WI38 (cell line): ENCODE data around the gene MAPK11.

Experiments used
- H3K4me3 ChIP-seq: 2 replicates; pipeline ENCODE4 v1.5.1; 2011; ENCODE audit warnings: low read depth, mild to moderate bottlenecking, control low read depth, low read length
- TF ChIP-seq, protein P1 (sequence below): IDR thresholded peaks from 2 replicates; pipeline ENCODE4 v1.5.1; 2012; ENCODE audit warnings: low read depth, mild to moderate bottlenecking, control low read depth, low read length

Gene MAPK11

GRCh38 chr22:50303515-50303847 lies 33.3 kb upstream of the MAPK11 start:
- TF ChIP-seq, protein P1, sequence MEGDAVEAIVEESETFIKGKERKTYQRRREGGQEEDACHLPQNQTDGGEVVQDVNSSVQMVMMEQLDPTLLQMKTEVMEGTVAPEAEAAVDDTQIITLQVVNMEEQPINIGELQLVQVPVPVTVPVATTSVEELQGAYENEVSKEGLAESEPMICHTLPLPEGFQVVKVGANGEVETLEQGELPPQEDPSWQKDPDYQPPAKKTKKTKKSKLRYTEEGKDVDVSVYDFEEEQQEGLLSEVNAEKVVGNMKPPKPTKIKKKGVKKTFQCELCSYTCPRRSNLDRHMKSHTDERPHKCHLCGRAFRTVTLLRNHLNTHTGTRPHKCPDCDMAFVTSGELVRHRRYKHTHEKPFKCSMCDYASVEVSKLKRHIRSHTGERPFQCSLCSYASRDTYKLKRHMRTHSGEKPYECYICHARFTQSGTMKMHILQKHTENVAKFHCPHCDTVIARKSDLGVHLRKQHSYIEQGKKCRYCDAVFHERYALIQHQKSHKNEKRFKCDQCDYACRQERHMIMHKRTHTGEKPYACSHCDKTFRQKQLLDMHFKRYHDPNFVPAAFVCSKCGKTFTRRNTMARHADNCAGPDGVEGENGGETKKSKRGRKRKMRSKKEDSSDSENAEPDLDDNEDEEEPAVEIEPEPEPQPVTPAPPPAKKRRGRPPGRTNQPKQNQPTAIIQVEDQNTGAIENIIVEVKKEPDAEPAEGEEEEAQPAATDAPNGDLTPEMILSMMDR: no peak
- no peak overlapping the region for H3K4me3 ChIP-seq

DNA sequence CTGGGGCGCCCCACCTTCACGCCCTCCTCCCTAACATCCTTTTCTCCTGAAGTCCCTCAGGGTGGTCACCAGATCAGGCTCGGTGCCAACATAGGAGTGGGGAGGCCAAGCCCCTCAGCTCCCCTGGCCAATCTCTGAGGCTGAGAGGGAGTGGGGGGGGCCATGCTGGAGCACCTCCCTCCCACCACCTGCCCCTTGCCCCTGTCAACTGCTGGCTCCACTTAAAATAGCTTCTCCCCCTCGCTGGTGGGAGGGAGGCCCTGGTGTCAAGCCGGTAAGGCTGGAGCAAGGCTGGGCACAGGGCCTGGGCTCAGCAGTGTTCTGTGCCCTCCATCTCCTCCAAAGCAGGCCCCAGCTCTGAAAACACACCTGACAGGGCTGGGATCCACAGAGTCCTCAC lies 32.4 kb upstream of the MAPK11 start:
- TF ChIP-seq, protein P1: no peak
- no peak overlapping the region for H3K4me3 ChIP-seq

- TF ChIP-seq, protein P1: no peak
Observed at GRCh38 chr22:50302041-50302541, 31.9 kb upstream of the MAPK11 start.

DNA sequence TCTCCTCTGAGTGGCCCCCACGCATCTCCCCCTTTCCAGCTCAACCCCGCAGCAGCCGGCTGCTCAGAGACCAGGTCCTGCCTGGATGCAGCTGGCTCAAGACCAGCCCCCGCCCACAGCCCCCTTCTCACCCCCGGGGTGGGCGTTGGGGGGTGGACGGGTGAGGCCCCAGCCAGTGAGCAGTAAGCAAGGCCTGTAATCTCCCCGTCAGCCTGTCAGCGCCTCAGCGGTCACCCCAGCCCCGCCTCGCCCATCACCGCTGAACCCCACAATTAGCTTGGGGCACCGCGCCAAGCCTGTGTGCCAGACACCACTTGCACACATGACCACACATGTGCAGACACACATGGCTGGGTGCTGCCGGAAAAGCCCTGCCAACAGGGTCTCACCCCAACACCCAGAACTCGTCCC lies 31.4 kb upstream of the MAPK11 start:
- TF ChIP-seq, protein P1: no peak
- H3K4me3 ChIP-seq: no peak overlapping the region

More at GRCh38 chr22:50302041-50302541, 31.9 kb upstream of the MAPK11 start:
- no peak overlapping the region for H3K4me3 ChIP-seq

GRCh38 chr22:50300620-50301257 lies 30.6 kb upstream of the MAPK11 start:
- TF ChIP-seq, protein P1: no peak
- no peak overlapping the region for H3K4me3 ChIP-seq

DNA sequence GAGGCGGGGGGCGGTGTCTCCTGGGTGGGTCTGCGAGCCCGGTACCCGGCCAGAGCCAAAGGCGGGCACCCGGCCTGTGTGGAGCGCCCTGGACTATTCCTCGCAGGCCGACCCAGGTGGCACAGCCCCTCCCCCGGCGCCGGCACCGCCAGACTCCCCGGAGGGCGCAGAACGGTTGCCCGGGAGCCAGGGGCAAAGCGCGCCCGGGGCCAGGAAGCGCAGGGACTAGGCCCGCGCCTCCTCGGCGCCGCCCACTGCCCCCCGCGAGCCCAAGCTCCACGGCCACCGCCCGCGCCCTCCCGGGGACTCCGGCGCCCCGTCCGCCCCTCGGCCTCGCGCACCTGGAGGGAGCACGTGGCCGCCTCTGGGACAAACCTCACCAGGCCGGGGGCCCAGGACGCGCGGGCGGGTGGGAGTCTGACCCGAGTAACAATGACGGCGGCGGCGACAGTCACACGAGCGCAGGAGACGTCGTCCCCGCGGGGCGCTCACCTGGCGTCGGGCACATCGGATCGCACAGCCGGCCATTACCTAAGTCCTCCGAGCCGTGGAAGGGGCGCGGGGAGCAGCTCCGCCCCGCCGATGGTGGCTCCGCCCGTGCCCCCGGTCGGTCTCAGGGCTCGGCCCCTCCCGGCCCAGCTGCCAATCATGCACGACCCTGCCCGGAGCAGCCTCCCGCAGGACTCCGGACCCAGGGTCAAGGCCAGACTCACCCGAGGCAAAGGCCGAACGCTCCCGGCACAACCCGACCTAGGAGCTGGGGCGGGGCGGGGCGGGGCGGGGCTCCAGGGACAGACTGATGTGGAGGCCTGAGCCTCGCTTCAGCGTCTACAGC lies 29.8 kb upstream of the MAPK11 start:
- H3K4me3 ChIP-seq: no peak overlapping the region
- TF ChIP-seq, protein P1: no peak
